A204.1 (cell line): ENCODE data around the gene TRIM31.
"Not testable (repeated sequence)": the region's sequence is repeated elsewhere in the genome, so short reads cannot be mapped to it uniquely, and the experiment has no call there.

ENCODE experiments used
- FAIRE-seq: peaks from 2 replicates; lab custom pipeline; 2012; peaks lifted over from hg19 to GRCh38; lab: Jason Lieb, UNC

TRIM31 gene

GRCh38 chr6:30149234-30149633 is 36.3 kb upstream of the TRIM31 start:
- no peak for FAIRE-seq

DNA sequence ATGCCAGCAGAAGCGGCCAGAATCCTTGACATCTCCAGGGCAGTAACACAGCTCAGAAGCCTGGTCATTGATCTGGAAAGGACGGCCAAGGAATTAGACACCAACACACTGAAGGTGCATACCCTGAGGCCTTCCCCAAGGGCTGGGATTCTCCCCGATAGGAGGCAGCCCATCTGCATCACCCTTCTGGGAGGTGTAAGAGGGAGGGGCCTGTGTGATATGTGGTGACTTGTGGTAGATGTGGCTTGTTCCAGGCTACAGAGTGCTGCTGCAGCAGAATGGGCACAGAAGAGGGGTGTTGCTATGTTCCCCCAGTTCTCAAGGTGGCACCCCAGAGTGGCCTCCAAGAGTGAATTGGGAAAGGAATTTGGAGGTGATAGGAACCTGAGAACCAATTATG is 34.2 kb upstream of the TRIM31 start:
- FAIRE-seq = no peak

- FAIRE-seq = no peak
Observed at GRCh38 chr6:30145818-30146217, 32.9 kb upstream of the TRIM31 start.

GRCh38 chr6:30144811-30145210 is 31.9 kb upstream of the TRIM31 start:
- FAIRE-seq = no peak

GRCh38 chr6:30143780-30144179 is 30.9 kb upstream of the TRIM31 start:
- no peak for FAIRE-seq

DNA sequence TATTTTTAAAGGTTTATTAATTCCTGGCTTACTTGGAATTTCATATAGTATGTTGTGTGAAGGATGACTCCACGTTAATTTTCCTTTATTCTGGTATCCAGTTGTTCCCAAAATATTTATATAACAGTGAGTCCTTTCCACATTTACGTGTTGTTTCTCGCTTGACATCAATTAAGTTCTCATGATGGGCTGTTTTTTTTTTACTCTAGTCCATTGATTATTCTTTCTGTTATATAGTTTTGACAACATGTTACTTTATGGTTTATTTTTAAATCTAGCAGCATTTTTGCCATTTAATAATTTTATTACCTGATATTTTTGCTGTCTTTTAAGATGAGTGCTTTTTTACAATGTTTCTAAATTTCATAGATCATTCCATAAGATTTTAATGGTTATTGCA is 29.8 kb upstream of the TRIM31 start:
- peak; percentile 23 for FAIRE-seq

- FAIRE-seq = not testable (repeated sequence)
Observed at GRCh38 chr6:30140240-30140639, 27.4 kb upstream of the TRIM31 start.

DNA sequence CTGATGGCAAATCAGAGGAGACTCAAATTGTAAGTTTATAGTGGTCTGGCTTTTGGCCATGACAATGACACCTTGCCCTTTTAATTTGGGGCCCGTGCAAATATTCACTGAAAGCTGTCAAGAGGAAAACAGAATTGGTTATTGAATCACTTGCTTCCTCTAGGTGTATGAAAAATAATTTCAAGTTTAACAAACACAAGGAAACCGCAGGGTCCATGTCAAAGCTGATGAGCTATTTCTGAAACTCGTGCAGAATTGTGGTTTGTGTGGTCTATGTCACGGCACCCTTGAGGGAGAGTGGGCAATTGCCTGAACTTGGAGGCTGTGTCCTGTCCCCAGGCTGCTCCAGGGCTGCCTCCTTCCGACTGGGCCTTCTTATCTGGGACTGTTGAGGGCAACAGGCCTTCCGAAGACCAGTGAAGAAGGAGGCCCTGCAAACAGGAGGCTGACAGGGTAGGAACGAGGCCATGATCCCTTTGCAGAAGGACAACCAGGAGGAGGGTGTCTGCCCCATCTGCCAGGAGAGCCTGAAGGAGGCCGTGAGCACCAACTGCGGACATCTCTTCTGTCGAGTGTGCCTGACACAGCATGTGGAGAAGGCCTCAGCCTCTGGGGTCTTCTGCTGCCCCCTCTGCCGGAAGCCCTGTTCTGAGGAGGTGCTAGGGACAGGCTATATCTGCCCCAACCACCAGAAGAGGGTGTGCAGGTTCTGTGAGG is 23.8 kb upstream of the TRIM31 start:
- no peak for FAIRE-seq

- FAIRE-seq = no peak
Observed at GRCh38 chr6:30135757-30136156, 22.9 kb upstream of the TRIM31 start, which contains the start of gene TRIM40. Gene TRIM40 (plus strand): TSS chr6:30136140. CDS start chr6:30137037, 897 bp downstream.

DNA sequence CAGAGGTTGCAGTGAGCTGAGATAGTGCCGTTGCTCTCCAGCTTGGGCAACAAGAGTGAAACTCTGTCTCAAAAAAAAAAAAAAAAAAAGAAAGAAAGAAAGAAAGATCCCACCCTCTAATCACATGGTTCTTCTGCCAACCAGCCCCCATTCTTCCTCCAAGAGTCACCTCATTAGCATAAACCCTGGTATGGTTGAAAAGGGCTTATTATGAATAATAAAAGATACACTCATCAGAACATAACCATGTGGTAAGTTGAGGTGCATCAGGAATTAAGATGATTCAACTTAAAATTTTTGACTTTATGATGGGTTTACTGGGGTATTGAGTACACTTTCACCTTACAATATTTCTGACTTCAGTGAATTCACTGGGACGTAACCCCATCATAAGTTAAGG is 22.3 kb upstream of the TRIM31 start:
- FAIRE-seq = no peak

- FAIRE-seq = no peak
Observed at GRCh38 chr6:30131947-30132497, 19.1 kb upstream of the TRIM31 start.

GRCh38 chr6:30130887-30131862 is 18.3 kb upstream of the TRIM31 start:
- FAIRE-seq = peak; percentile 59

GRCh38 chr6:30130179-30130679 is 17.3 kb upstream of the TRIM31 start:
- no peak for FAIRE-seq

DNA sequence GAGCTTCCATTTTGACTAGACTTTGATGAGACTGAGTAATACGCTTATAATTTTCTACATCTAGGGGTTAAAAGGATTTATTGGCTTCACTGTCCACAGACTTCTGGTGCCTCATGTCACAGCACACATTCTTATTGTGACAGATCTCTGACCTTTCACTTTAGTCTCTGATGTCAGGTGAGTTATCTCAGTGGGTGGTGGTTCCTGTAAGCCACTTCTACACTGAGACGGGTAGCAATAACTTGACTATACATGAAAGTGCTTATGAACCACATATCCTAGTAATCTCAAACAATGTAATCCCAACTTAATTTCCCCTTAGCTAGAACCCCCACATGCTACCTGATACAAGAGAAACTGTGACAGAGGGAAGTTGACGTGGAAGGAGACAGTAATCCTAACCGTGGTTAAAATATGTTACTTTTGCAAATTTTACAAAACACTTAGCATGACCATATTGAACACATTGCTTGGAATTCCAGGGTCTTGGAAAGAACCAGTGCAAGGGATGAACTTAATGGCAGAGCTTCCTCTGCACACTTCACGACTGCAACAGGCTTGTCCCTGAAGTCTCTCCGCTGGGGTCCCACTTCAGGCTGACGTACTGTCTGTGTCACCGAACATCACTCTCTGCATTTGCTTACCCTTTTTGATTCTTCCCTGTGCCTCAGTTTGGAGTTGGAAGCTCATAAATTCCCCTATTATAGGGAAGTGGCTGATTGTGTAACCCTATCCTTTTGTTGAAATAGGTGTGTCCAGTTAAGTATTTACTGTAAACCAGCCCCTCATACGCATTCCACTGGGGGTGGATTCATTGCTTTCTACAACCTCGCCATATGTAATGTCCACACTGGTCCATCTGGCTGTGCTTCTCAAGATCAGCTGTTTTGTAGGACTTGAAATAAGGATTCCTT is 16.6 kb upstream of the TRIM31 start:
- no peak for FAIRE-seq

DNA sequence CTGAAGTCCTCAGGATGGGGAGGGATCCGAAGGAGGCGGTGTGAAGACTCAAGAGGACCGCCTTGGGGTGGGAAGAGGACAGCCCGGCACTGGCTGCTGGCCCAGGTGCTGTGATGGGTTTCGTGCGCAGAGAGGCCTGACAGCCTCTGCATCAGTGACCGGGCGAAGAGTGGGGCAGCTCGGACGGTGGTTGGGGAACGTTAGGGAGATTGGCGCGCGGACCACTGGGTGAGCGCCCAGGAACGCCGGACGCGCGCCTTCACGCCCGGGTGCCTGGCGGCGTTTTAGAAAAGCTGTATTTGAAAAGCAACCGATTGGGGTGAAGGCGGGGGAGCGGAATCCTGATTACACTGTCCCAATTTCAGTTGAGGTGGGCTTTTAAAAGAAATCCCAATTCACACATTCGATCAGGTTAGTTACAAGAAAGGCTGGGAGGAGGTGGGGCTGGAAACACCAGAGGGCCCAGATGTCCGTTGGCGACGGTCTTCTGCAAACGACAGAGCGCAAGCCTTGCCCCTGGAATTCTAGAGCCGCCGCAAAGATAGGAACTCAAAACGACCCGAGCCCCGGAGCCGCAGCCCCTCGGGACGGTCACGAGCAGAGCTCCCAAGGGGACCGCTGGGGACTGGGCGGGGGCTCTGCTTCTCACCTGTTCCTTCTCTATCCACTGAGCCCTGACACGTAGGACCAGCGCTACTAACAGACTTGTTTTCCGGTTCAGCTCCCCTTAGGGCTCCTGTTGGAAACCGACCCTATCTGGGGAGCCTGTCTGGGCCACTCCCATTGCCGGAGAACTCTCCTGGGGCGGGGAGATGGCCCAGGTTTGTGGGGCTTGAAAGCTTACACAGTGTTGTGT is 14.6 kb upstream of the TRIM31 start:
- no peak for FAIRE-seq

GRCh38 chr6:30122515-30122914 is 9.6 kb upstream of the TRIM31 start:
- FAIRE-seq = no peak

DNA sequence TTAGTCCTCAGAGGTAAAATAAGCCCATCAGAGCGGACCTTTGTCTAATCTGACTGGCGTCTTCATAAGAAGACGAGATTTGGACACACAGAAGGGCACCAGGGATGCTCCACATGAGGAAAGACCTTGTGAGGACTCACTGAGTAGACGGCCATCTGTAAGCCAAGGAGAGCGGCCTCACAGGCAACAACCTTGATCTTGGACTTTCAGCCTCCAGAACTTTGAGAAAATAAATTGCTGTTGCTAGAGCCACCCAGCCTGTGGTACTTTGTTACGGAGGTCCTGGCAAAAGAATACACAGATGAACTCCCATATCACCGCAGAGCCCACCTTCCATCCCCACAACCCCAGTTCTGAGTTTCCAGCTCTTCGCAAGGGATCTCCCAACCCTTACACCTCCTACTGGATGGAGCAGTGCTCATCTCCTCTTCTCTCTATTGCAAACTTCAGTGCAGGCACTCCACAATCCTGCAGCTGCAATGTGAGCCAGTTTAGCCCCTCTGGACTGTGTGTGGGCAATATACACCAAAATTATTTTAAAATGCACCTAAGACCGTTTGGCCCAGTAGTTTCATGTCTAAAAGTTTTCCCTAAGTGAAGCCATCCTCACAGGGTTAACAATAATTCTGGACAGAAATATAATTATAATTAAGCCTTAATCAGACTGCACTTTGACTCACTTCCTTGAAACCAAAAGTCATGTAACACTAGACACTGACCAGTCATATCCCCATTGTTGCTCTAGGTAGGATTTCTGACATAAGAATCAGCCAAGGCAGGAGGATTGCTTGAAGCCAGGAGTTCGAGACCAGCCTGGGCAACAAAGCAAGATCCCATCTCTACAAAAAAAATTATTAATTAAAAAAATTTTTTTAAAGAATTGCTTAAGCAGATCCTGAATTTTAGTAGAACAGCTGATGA is 8.8 kb upstream of the TRIM31 start:
- no peak for FAIRE-seq

- FAIRE-seq = not testable (repeated sequence)
Observed at GRCh38 chr6:30118691-30119090, 5.8 kb upstream of the TRIM31 start.

- FAIRE-seq = peak; percentile 30
Observed at GRCh38 chr6:30116724-30117123, 3.8 kb upstream of the TRIM31 start.

DNA sequence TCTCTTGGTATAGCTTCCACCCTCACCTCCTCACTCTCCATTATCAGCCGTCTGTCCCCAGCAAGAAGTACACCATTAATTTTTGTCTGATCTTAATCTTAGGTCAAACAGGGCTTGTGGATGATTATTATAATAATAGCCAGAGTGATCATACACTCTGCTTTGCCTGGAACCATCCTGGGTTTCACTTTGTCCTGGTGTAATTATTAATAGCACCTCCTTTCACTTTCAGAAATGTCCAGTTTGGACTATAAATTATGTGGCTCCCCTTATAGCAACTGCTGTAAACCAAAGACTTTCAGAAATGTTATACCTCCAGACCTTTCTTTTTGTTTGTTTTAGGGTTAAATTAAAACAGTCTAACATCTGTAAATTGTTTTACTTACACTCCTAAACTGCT is 951 bp upstream of the TRIM31 start:
- no peak for FAIRE-seq
